DND-41 (cell line): Measurements from ENCODE around the gene ACAP3.
A peak's percentile ranks its signal among the peaks of the same experiment; 100 is the strongest.

ENCODE experiments used
- ATAC-seq: fragments of 200-7000 bp; cut with Tn5 transposase; 3 replicates; pipeline ENCODE4 v1.9.1; 2021; ENCODE audit warnings: low read depth; ENCODE audit not compliant: insufficient read depth
- DNase-seq: peaks from one replicate; pipeline ENCODE4 v3.0.0-alpha.2; 2020
- H2AFZ ChIP-seq: 2 replicates; pipeline ENCODE4 v1.6.0; 2012; ENCODE audit warnings: low read depth, low read length
- H3K27ac ChIP-seq: 2 replicates; pipeline ENCODE4 v1.5.1; 2012; ENCODE audit warnings: low read length, inconsistent platforms
- H3K27me3 ChIP-seq: fragments of 200-600 bp; sonication (generic); 2 replicates; pipeline ENCODE4 v1.6.0; 2012; ENCODE audit warnings: low read length, mild to moderate bottlenecking, inconsistent platforms; ENCODE audit not compliant: insufficient read depth, poor library complexity
- H3K36me3 ChIP-seq: 2 replicates; pipeline ENCODE4 v1.5.1; 2012; ENCODE audit warnings: low read length, inconsistent platforms; ENCODE audit not compliant: insufficient read depth
- H3K4me1 ChIP-seq: 2 replicates; pipeline ENCODE4 v1.5.1; 2012; ENCODE audit warnings: mild to moderate bottlenecking, low read length; ENCODE audit not compliant: insufficient read depth
- H3K4me2 ChIP-seq: 2 replicates; pipeline ENCODE4 v1.6.0; 2012; ENCODE audit warnings: mild to moderate bottlenecking, moderate library complexity, low read length, inconsistent platforms; ENCODE audit not compliant: insufficient read depth
- H3K4me3 ChIP-seq, 2 experiments: fragments of 200-600 bp in 1 of 2; shearing (Covaris generic) in 1 of 2; 2 replicates each; pipeline ENCODE4 v1.5.1; 2012 to 2016; ENCODE audit warnings: inconsistent platforms in 2 of 2, low read length in 2 of 2, mild to moderate bottlenecking in 2 of 2, low read depth in 1 of 2, moderate library complexity in 1 of 2
- H3K79me2 ChIP-seq: 2 replicates; pipeline ENCODE4 v1.6.0; 2012; ENCODE audit warnings: low read length, inconsistent platforms; ENCODE audit not compliant: insufficient read depth
- H3K9ac ChIP-seq: 2 replicates; pipeline ENCODE4 v1.6.0; 2012; ENCODE audit warnings: low read depth, mild to moderate bottlenecking, inconsistent platforms, low read length, moderate library complexity
- H3K9me3 ChIP-seq: 2 replicates; pipeline ENCODE4 v1.5.1; 2012; ENCODE audit warnings: low read length, moderate library complexity, mild to moderate bottlenecking, inconsistent platforms; ENCODE audit not compliant: insufficient read depth, severe bottlenecking
- H4K20me1 ChIP-seq: 2 replicates; pipeline ENCODE4 v1.6.0; 2012; ENCODE audit warnings: low read length; ENCODE audit not compliant: insufficient read depth
- CTCF ChIP-seq: IDR thresholded peaks from 2 replicates; pipeline ENCODE4 v1.5.1; 2012; ENCODE audit warnings: borderline replicate concordance, low read length, moderate library complexity, mild to moderate bottlenecking; ENCODE audit not compliant: poor library complexity, severe bottlenecking; ENCODE audit errors: extremely low read depth
- EZH2 ChIP-seq: IDR thresholded peaks from 3 replicates; pipeline ENCODE4 v1.6.1; 2012; ENCODE audit warnings: borderline replicate concordance, low read depth, mild to moderate bottlenecking, moderate library complexity, low read length, inconsistent platforms; ENCODE audit not compliant: severe bottlenecking

Gene ACAP3

DNA sequence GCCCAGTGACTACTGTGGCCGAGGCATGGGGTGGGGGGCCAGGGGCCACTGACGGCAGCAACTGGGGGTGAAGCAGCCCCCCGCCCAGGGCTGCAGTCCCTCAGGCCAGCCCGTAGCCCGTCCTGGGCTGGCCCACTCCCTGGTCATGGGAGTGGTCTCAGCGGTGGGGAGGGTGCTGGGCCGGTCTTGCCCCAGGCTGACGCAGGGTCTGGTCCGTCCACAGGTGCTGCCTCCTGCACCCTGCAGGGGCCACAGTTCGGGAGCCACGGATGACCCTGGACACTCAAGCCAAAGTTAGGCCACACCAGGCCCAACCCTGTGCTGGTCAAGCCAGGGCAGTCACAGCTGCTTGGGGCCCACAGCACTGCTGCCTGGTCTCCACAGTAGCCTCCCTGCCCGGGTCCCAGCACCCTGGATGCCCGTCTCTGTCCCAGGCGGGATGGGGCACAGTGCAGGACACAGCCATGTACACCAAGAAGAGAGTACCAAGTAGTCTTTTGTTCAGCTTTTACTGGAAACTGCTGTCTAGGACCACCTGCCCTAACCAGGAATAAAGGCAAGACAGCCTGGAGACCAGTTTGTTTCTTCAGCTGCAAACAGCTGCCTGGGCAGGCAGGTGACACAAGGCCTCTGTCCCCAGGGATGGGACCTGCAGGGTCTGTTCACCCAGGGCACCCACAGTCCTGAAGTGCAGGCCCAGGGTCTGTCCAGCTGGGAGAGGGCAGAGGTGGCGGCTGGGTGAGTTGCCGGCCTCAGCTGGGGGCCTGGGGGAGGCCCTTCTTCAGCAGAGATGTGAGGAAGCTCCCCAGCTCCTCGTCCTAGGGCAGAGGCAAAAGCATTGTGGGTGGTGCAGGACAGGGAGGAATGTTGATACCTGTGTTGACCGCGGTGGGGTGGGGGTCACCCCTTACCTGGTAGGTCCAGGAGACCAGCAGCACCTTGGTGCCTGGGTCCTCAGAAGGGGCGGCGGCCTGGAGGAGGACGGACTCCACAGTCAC, 3.7 kb upstream of the ACAP3 start:
- Histone ChIP-seq H3K9me3 (no peaks in the 10 kb centered on the region), H3K4me1 (peaks cover 29% of the 10 kb centered on the region), H3K4me2 (no peak overlapping the region), H4K20me1 (peaks cover 58% of the 10 kb centered on the region), H3K9ac (no peak overlapping the region), H3K79me2 (peaks cover 70% of the 10 kb centered on the region), H3K27ac (no peak overlapping the region), H3K4me3 (no peak overlapping the region), H3K36me3 (peaks cover 71% of the 10 kb centered on the region), H3K27me3 (no peaks in the 10 kb centered on the region), H2AFZ (no peak overlapping the region)
- no peak for DNase-seq
- no peak for ATAC-seq
- TF ChIP-seq CTCF = no peak
- no peak for TF ChIP-seq EZH2

GRCh38 chr1:1310476-1311053, 2.8 kb upstream of the ACAP3 start:
- no peak overlapping the region for H3K27ac ChIP-seq
- H3K4me1 ChIP-seq = peaks cover 37% of the 10 kb centered on the region
- peaks cover 65% of the 10 kb centered on the region for H4K20me1 ChIP-seq
- H3K27me3 ChIP-seq = no peaks in the 10 kb centered on the region
- peak overlapping the region; percentile 96; the same call in 1 of the 2 replicates for H3K9ac ChIP-seq
- ATAC-seq = no peak
- H3K4me3 ChIP-seq = peak overlapping the region in 1 of 2 experiments; percentile 96; a peak in 1 of 4 replicates
- peak overlapping the region; percentile 76; the same call in 1 of the 2 replicates for H3K4me2 ChIP-seq
- no peak overlapping the region for H2AFZ ChIP-seq
- peaks cover 76% of the 10 kb centered on the region for H3K79me2 ChIP-seq
- TF ChIP-seq CTCF (no peak), EZH2 (no peak)
- no peak for DNase-seq
- peaks cover 67% of the 10 kb centered on the region for H3K36me3 ChIP-seq
- no peaks in the 10 kb centered on the region for H3K9me3 ChIP-seq

GRCh38 chr1:1310109-1310385, 2.3 kb upstream of the ACAP3 start:
- no peak for DNase-seq
- no peak for ATAC-seq
- H3K4me3 ChIP-seq = peak overlapping the region in 1 of 2 experiments; percentile 96; a peak in 2 of 4 replicates
- H3K4me1 ChIP-seq = peaks cover 43% of the 10 kb centered on the region
- no peak for TF ChIP-seq CTCF
- no peak for TF ChIP-seq EZH2
- peaks cover 64% of the 10 kb centered on the region for H4K20me1 ChIP-seq
- no peak overlapping the region for H3K27ac ChIP-seq
- peaks cover 63% of the 10 kb centered on the region for H3K36me3 ChIP-seq
- H3K27me3 ChIP-seq = no peaks in the 10 kb centered on the region
- H2AFZ ChIP-seq = no peak overlapping the region
- H3K79me2 ChIP-seq = peaks cover 77% of the 10 kb centered on the region
- peak overlapping the region; percentile 76 for H3K4me2 ChIP-seq
- H3K9me3 ChIP-seq = no peaks in the 10 kb centered on the region
- peak overlapping the region; percentile 96; the same call in 1 of the 2 replicates for H3K9ac ChIP-seq
